IPS-NIHi11 (cell line): Measurements from ENCODE around the gene SMAP2.
A peak's percentile ranks its signal among the peaks of the same experiment; 100 is the strongest.

Source experiments
- DNase-seq: peaks from one replicate; pipeline ENCODE4 v3.0.0; 2012; ENCODE audit warnings: mixed read lengths, low spot score

SMAP2 gene

GRCh38 chr1:40421431-40422384 lies 48.2 kb downstream of the SMAP2 start:
- no peak for DNase-seq

GRCh38 chr1:40422630-40423263 lies 49.2 kb downstream of the SMAP2 start:
- DNase-seq, result no peak

GRCh38 chr1:40423264-40423642 lies 49.7 kb downstream of the SMAP2 start:
- no peak for DNase-seq

- no peak for DNase-seq
Observed at GRCh38 chr1:40423951-40424618, 50.6 kb downstream of the SMAP2 start.

GRCh38 chr1:40425198-40425597 lies 51.7 kb downstream of the SMAP2 start:
- DNase-seq, result no peak

GRCh38 chr1:40431385-40431784 lies 57.9 kb downstream of the SMAP2 start:
- DNase-seq, result no peak

GRCh38 chr1:40432644-40433390 lies 59.3 kb downstream of the SMAP2 start:
- no peak for DNase-seq

- DNase-seq, result no peak
Observed at GRCh38 chr1:40435471-40435870, 61.9 kb downstream of the SMAP2 start.

- DNase-seq, result no peak
Observed at GRCh38 chr1:40435876-40436275, 62.3 kb downstream of the SMAP2 start.

- DNase-seq, result peak; percentile 68
Observed at GRCh38 chr1:40438391-40439015, 65.0 kb downstream of the SMAP2 start.

GRCh38 chr1:40439247-40439646 lies 65.7 kb downstream of the SMAP2 start:
- DNase-seq, result no peak

GRCh38 chr1:40449684-40450494 lies 76.4 kb downstream of the SMAP2 start, which contains the start of gene ZFP69B:
Gene ZFP69B (plus strand): TSS chr1:40450476. CDS start chr1:40450962, 486 bp downstream.
- peak; percentile 99 for DNase-seq

GRCh38 chr1:40450495-40451237 lies 77.1 kb downstream of the SMAP2 start:
- DNase-seq, result peak; percentile 19

GRCh38 chr1:40451238-40451585 lies 77.7 kb downstream of the SMAP2 start:
- DNase-seq, result no peak

- no peak for DNase-seq
Observed at GRCh38 chr1:40454873-40455272, 81.3 kb downstream of the SMAP2 start.

GRCh38 chr1:40462956-40463590 lies 89.5 kb downstream of the SMAP2 start:
- DNase-seq, result no peak

GRCh38 chr1:40469327-40469726 lies 95.8 kb downstream of the SMAP2 start:
- DNase-seq, result no peak
